Ureter (tissue), 1 donor: ENCODE results near the gene UBASH3A. TPM values are rescaled to one million over a fixed set of nuclear protein-coding genes. Genes with fewer than 3 reads are reported as not detected.
"Not testable (repeated sequence)": the region's sequence is repeated elsewhere in the genome, so short reads cannot be mapped to it uniquely, and the experiment has no call there.

Experiments
- DNase-seq: peaks from one replicate; pipeline ENCODE4 v3.0.0-alpha.2; 2020; ENCODE audit warnings: low spot score
- total RNA-seq: library from RNA; stranded (reverse); gene quantifications from one replicate; pipeline ENCODE4 v1.2.4, GENCODE V29; 2023
- donor health status: DM: yes; HTN: yes; CAD: no.

Gene UBASH3A
- total RNA-seq, 1 donor from 2014 or later, result 1.4 TPM

DNA sequence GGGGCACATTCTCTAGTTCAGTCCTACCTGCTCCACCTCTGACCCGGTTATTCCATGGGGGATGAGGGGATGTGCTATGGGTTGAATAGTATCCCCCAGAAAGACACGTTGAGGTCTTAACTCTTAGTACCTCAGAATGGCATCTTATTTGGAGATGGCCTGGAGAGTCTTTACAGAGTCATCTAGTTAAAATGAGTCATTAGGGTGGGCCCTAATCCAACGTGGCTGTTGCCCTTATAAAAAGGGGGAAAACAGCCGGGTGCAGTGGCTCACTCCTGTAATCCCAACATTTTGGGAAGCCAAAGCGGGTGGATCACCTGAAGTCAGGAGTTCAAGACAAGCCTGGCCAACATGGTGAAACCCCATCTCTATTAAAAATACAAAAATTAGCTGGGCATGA lies 13.5 kb upstream of the UBASH3A start:
- DNase-seq, result no peak

DNA sequence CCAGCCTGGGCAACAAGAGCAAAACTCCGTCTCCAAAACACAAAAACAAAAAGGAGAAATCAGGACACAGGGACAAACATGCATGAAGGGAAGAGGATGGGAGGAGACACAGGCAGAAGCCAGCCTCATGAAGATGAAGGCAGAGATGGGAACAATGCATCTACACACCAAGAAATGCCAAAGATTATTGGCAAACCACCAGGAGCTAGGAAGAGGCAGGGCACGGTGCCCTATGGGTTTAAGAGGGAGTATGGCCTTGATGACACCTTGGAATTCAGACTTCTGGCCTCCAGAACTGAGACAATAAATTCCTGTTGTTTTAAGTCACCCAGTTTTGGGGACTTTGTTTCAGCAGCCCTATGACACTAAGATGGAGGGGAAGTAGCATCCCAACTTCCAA lies 13.0 kb upstream of the UBASH3A start:
- no peak for DNase-seq

GRCh38 chr21:42391297-42391696 lies 12.4 kb upstream of the UBASH3A start:
- DNase-seq, result no peak

GRCh38 chr21:42392731-42393442 lies 10.8 kb upstream of the UBASH3A start:
- no peak for DNase-seq

DNA sequence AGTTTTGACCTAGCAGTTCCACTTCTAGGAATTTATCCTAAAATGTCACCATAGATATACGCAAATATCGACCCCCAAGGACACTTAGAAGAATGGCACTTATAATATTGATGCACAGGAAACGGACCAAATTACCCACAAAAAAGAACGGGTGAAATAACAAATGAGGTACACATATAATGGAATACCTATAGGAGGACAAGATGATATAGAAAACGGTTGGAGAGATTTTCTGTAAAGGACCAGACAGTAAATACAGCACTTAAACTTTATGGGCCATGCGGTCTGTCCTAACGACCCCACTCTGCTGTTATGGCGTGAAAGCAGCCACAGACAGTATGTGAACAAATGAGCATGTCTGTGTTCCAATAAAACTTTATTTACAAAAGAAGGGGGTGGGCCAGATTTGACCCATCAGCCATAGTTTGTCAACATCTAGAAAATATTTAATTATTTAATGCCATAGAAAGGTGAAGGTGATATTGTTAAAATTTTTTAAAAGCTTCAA lies 10.2 kb upstream of the UBASH3A start:
- no peak for DNase-seq

- DNase-seq, result no peak
Observed at GRCh38 chr21:42395302-42395701, 8.4 kb upstream of the UBASH3A start.

DNA sequence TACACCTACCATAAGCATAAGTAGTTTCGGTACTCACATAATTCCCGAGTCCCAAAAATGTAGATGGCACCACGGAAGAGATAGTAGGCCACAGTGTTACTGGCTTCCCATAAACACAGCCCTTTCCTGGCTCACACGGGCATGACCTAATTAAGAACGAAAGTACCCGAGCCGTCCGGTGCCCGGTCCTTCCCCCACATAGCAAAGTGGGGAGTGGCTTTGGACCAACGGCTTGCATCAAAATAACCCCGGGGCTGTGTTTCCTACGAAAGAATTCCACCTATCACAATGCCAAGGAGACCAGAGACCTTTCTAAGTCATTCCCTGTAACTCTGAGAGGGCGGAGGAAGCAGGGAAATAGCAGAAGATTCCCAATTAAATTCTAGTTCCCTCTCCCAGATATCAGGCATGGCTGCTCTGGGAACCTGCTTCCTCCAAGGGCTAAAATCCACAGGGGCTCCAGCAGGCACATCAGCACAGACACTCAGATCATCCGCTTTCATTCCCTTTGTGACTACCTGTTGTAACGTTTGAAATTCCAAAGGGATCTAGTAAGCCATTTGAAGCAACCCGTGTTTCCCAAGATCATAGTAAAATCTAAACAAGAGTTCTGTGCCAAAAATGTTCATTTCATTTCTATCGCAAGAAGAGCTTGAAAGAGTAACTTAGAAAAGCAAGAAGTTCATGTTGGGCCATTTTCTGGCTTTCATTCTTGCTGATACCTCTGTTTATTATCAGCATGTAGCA lies 7.6 kb upstream of the UBASH3A start, which contains the start of gene TMPRSS3:
TSS of gene TMPRSS3 (minus strand) at position 148 of the 747 bp plus-strand sequence. CDS start 635 bp downstream, outside the sequence.
- no peak for DNase-seq

- DNase-seq, result no peak
Observed at GRCh38 chr21:42396799-42397745, 6.6 kb upstream of the UBASH3A start.

DNA sequence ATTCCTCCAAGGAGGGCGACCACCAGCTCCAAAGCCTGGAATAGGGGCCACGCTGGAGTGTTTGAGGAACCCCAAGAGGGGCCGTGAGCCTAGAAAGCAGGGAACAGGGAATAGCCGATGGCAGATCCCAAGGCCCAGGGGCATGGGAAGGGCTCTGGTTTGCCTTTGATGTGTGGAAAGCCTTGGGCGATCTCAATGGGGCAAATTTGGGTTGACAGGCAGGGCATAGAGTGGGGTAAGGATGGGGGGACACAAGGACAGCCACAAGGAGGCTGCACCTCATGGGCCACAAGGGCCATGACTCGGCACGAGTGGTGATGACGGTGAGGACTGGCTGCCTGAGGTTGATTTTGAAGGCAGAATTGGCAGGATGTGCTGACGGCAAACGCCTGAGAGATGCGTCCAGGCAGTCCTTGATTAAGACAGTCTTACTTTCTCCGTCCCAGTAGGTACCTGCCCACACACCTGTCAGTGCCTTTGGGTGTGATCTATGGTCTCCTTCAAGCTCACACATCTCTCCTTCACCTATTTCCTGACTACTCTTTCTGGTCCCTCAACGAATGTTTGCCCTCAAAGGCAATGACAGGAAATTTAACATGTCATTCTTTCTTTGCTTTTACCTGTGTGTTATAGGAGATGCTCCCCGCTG lies 5.8 kb upstream of the UBASH3A start:
- DNase-seq, result no peak

DNA sequence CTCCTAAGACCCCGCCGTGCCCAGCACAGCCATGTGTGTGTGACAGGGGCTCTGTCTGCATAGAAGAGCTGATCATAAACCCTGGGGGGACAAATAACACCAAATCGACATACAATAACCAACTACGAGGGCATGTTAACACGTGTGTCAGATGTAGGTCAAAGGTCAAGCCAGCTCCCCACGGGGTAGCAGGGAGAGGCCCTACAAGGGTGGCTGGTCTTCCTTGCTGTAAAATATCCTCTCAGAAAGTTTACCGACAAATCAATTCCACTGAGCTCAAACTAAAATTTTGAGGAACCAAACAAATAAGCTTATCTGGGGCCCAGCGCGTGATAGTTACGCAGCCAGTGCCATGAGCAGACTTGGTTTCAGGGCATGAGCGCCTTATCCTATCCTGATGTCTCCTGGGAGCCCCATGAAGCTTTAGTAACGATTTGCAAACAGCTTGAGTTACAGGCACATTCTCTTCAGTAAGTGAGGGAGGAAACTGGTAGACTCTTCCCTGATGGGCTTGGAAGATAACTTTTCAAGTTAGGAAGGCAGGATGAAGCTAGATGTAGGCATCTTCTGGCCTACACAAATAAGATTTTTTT lies 5.2 kb upstream of the UBASH3A start:
- DNase-seq, result no peak

- DNase-seq, result no peak
Observed at GRCh38 chr21:42400525-42400924, 3.2 kb upstream of the UBASH3A start.

GRCh38 chr21:42401154-42401553 lies 2.5 kb upstream of the UBASH3A start:
- DNase-seq, result no peak

- DNase-seq, result no peak
Observed at GRCh38 chr21:42401820-42402251, 1.9 kb upstream of the UBASH3A start.

DNA sequence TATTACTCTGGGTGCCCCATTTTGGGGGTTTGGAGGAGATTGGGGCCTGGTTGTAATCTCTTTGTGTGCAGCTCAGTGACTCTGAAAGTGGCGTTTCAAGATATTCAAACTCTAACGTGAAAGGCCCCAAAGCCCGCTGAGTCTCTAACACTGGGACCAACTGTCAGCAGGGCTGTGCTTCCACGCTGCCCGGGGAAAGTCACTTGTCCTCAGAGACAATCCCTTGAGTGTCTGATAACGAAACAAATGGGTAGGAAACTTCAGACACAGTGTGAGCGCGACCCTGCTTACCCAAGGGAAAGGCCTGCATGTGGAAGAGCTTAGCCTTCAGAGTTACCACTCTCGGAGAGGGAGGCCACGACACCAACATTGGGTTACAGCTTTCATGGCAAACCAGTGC lies 837 bp downstream of the UBASH3A start:
- DNase-seq, result no peak

DNA sequence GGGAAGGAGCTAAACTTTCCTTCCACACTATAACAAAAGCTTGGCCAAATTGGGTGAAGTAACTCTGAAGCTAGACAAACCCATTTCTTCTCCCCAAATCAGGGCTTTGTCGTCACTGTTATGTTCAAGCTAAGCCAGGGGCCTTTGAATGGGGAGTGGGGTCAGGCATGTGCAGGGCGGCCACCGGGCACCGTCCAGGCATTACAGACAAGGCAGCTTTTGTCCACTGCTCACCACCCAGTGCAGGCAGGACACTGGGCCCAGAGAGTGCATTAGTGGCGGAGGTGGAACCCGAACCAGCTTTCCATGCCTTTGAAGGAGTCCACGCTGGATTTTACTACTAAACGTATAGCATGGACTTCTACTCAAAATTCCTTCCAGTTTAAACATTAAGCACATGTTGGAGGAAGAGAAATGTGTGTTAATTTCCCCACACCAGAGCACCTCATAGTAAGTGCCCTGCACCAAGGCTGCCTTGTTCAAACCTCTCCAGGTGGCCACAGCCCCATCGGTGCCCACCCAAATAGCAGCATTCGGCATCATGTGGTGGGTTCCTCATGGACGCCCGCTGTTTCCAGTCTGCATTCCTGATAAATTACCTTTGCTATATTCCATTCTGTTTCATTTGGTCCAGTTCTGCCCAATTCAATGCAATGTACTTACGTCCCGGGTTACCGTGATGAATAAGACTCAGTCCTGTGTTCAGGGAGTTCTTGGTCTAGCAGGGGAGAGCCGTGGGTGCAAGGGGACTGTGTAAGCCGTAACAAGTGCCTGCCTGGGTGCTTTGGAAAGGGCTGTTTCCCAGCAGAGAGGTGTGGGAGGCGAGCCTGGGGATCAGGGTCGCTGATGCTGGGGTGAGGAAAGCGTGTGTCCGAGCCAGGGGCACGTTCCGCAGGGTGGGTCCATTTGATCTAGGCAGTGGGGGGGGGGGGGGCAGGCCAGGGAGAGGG lies 1.6 kb downstream of the UBASH3A start:
- DNase-seq, result no peak

DNA sequence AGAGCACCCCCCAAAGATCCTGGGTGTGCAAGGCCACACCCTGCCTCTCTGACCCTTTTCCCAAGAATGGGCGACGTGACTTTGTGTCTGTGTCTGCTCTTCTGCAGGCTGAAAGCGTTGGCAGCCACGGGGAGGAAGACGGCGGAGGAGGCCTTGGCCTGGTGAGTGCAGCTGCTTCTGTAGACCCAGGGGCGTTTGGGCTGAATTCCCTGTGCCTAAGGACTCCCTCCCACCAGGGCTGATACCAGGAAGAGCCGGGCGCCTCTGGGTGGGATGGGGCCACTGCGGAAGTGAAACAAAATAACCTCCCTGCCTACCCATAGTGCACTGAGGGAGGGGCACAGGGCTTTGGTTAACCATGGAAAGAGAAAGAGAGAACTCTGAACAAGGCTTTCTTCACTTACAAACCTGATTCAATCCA lies 2.5 kb downstream of the UBASH3A start:
- no peak for DNase-seq

DNA sequence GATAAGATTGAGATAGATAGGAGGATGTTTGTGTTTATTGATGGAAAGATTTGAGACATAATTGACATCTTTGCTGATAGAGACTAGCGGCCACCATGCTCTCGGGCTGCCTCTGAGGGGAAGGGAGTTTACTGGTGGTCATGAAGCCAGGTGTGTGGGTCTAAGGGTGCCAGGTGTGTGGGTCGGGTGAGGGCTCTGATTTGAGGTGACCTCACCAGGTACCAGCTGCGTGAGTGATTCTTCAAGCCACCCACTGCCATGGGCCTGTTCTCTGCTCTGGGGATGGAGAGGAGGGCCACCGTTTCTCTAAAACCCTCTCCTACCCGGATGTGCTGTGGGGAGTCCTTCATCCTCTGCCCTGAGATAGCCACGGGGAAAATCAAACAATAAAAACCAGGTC lies 3.2 kb downstream of the UBASH3A start:
- DNase-seq, result no peak

DNA sequence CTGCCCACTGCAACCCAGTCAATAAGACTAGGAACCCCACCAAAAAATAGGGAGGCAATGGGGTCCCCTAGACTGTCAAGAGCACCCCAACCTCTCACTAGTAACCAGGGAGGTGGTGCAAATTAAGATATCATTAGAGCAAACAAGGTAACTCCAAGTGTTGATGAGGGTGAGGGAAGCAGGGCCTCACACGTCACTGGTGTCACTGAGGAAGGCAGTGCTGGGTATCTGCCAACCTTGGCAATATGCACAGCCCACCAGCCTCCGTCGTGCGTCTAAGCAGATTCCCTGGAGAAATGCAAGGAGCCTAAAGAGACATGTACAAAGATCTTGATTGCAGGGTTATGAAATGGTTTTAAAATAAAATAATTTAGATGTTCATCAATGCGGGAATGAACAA lies 3.8 kb downstream of the UBASH3A start:
- no peak for DNase-seq

- not testable (repeated sequence) for DNase-seq
Observed at GRCh38 chr21:42408718-42409117, 5.0 kb downstream of the UBASH3A start.

DNA sequence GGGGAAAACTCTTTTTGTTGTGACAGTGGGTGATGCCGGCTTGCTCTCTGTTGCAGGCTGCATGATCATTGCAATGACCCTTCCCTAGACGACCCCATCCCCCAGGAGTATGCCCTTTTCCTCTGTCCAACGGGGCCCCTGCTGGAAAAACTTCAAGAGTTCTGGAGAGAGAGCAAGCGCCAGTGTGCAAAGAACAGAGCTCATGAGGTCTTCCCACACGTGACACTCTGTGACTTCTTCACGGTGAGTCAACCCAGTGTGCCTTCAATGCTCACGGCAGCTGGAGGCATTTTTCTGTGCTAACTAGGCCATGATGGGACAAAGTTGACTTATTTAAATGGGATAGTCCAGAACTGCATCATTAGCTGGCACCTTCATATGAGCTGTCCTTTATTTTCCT lies 5.7 kb downstream of the UBASH3A start:
- DNase-seq, result no peak
